Endothelial cell of umbilical vein (primary cell): ENCODE measurements around the gene UBE4B. TPM values are rescaled to one million over a fixed set of nuclear protein-coding genes. Genes with fewer than 3 reads are reported as not detected.
"Not testable (repeated sequence)": the region's sequence is repeated elsewhere in the genome, so short reads cannot be mapped to it uniquely, and the experiment has no call there.

Source experiments
- BruUV-seq: library from RNA; stranded (reverse); fragments of 400-500 nt; replicated peaks from 2 replicates; lab custom pipeline; 2021; lab: Mats Ljungman, UMichigan
- CTCF ChIA-PET: fragments of 300-600, 350-600 bp; sonication (Branson Sonifier 250); formaldehyde crosslinking; loops from one replicate; lab custom pipeline; 2021; ENCODE audit warnings: antibody characterized with exemption, inconsistent platforms; lab: Charles Lee
- POLR2A ChIA-PET: fragments of 300-600, 350-600 bp; sonication (Branson Sonifier 250); formaldehyde crosslinking; loops from one replicate; lab custom pipeline; 2021; ENCODE audit warnings: antibody characterized with exemption, inconsistent platforms; lab: Charles Lee
- DNase-seq: peaks from one replicate; pipeline ENCODE4 v3.0.0-alpha.2; 2011; ENCODE audit warnings: low read depth, low spot score
- FAIRE-seq: peaks from 2 replicates; lab custom pipeline; 2011; peaks lifted over from hg19 to GRCh38; lab: Jason Lieb, UNC
- H2AFZ ChIP-seq: 2 replicates; pipeline ENCODE4 v1.6.0; 2012; ENCODE audit warnings: low read depth, low read length, control low read depth, inconsistent platforms
- H3K27ac ChIP-seq: 2 replicates; pipeline ENCODE4 v1.5.1; 2011; ENCODE audit warnings: low read depth, mild to moderate bottlenecking, control low read depth, low read length, moderate library complexity; ENCODE audit not compliant: insufficient read depth
- H3K27me3 ChIP-seq, 2 experiments: 2 replicates each; pipeline versions ENCODE4 v1.6.0 to v1.6.1; 2011; ENCODE audit warnings: low read length in 2 of 2, mixed read lengths in 1 of 2; ENCODE audit not compliant: control insufficient read depth in 2 of 2, insufficient read depth in 2 of 2
- H3K36me3 ChIP-seq, 2 experiments: 2 replicates in 1 of 2; 3 replicates in 1 of 2; pipeline ENCODE4 v1.5.1; 2011; ENCODE audit warnings: low read length in 2 of 2, mild to moderate bottlenecking in 1 of 2, moderate library complexity in 1 of 2; ENCODE audit not compliant: control insufficient read depth in 2 of 2, insufficient read depth in 2 of 2; ENCODE audit errors: extremely low read depth in 1 of 2
- H3K4me1 ChIP-seq: 3 replicates; pipeline ENCODE4 v1.5.1; 2011; ENCODE audit warnings: mild to moderate bottlenecking, low read length; ENCODE audit not compliant: control insufficient read depth, insufficient read depth; ENCODE audit errors: extremely low read depth
- H3K4me2 ChIP-seq: 2 replicates; pipeline ENCODE4 v1.6.1; 2011; ENCODE audit warnings: low read length, control low read depth, mixed read lengths; ENCODE audit not compliant: insufficient read depth
- H3K4me3 ChIP-seq, 3 experiments: fragments of 200-600 bp in 1 of 3; sonication (generic), shearing (Covaris generic) in 1 of 3; replicated peaks in 1 of 3; 2 replicates each; pipeline ENCODE4 v1.5.1; 2011 to 2016; ENCODE audit warnings: control low read depth in 3 of 3, low read length in 3 of 3, mild to moderate bottlenecking in 2 of 3, inconsistent platforms in 1 of 3, low read depth in 1 of 3, moderate library complexity in 1 of 3; ENCODE audit not compliant: insufficient read depth in 1 of 3
- H3K79me2 ChIP-seq: 2 replicates; pipeline ENCODE4 v1.6.0; 2012; ENCODE audit warnings: low read length, inconsistent platforms; ENCODE audit not compliant: control insufficient read depth, insufficient read depth
- H3K9ac ChIP-seq: replicated peaks from 2 replicates; pipeline ENCODE3; 2011; ENCODE audit warnings: low read length, control low read depth; ENCODE audit not compliant: insufficient read depth; ENCODE audit errors: extremely low read depth
- H3K9me1 ChIP-seq: replicated peaks from 3 replicates; pipeline ENCODE4 v1.6.0; 2011; ENCODE audit warnings: mild to moderate bottlenecking, low read length; ENCODE audit not compliant: control insufficient read depth, insufficient read depth; ENCODE audit errors: extremely low read depth
- H3K9me3 ChIP-seq: replicated peaks from 2 replicates; pipeline ENCODE4 v1.5.1; 2012; ENCODE audit warnings: low read length, inconsistent platforms; ENCODE audit not compliant: control insufficient read depth, insufficient read depth
- H4K20me1 ChIP-seq: replicated peaks from 2 replicates; pipeline ENCODE3; 2011; ENCODE audit warnings: mild to moderate bottlenecking, low read length; ENCODE audit not compliant: control insufficient read depth, insufficient read depth; ENCODE audit errors: extremely low read depth
- FOS ChIP-seq: IDR thresholded peaks from 2 replicates; pipeline ENCODE4 v1.6.1; 2011; ENCODE audit warnings: mild to moderate bottlenecking, low read length, moderate library complexity, borderline replicate concordance; ENCODE audit not compliant: insufficient read depth
- GATA2 ChIP-seq: IDR thresholded peaks from 2 replicates; pipeline ENCODE4 v1.7.0; 2011; ENCODE audit warnings: low read depth, mild to moderate bottlenecking, moderate library complexity, mixed read lengths, low read length; ENCODE audit not compliant: insufficient read length, insufficient read depth
- JUN ChIP-seq: IDR thresholded peaks from 2 replicates; pipeline ENCODE4 v1.6.1; 2011; ENCODE audit warnings: borderline replicate concordance, low read depth; ENCODE audit not compliant: insufficient read length, insufficient read depth
- MYC ChIP-seq: IDR thresholded peaks from one replicate; pipeline ENCODE4 v1.6.1; 2011; ENCODE audit warnings: mild to moderate bottlenecking, low read depth, low read length
- POLR2A ChIP-seq: IDR thresholded peaks from 2 replicates; pipeline ENCODE4 v1.6.1; 2012; ENCODE audit warnings: low read depth, mild to moderate bottlenecking, control low read depth, low read length
- POLR2AphosphoS5 ChIP-seq: IDR thresholded peaks from 2 replicates; pipeline ENCODE4 v1.6.1; 2012; ENCODE audit warnings: low read depth, mild to moderate bottlenecking, control low read depth, low read length, moderate library complexity; ENCODE audit not compliant: insufficient read depth
- dilution Hi-C: fragments of 300-500 bp; cut with MboI; formaldehyde crosslinking; loops from one replicate; pipeline ENCODE4 v1.15.0; 2019; ENCODE audit warnings: low sequenced_read_pairs; ENCODE audit not compliant: extremely low pct_ligation_motif_present
- intact Hi-C: fragments of 100-400 bp; cut with micrococcal nuclease; formaldehyde crosslinking; loops from one replicate; pipeline ENCODE4 v1.10.0; 2022
- polyA plus RNA-seq, 4 experiments: library from polyadenylated mRNA; depleted of rRNA in 3 of 4; stranded (reverse) in 3 of 4; unstranded in 1 of 4; fragments of >200 nt; gene quantifications; 2 replicates each; pipeline versions ENCODE4 v1.2.1 to v1.2.3, GENCODE V29; 2011 to 2012; ENCODE audit warnings: missing spikeins in 1 of 4
- total RNA-seq: library from RNA; stranded (reverse); gene quantifications from 2 replicates; pipeline ENCODE4 v1.2.3, GENCODE V29; 2021
- TF ChIP-seq, protein P1 (sequence below): IDR thresholded peaks from 2 replicates; pipeline ENCODE4 v1.6.1; 2011; ENCODE audit not compliant: insufficient read depth, insufficient read length

Gene UBE4B
- total and polyA plus RNA-seq, 2 donors (not counting 3 experiments of a cell fraction or from before 2014, with no cell fraction given), result 17.8 to 54.5 TPM

DNA sequence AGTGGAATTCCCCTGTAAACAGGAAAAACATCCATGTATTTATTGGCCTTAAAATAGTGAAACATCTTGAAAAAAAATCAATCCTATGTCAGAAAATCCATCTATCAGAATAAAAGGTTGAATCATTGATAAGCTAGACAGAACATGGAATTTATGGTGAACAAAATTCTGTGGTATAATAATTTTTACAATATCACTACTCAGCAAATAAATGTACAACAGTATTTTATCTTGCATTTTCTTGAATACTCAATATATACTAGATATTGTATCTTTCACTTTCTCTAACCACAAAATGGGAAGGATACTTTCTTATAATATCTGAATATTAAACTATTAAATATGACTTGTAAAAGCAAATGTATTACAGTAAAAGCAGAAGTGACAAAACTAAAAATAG lies 5.7 kb upstream of the UBE4B start:
- Histone ChIP-seq H3K79me2 (no peaks in the 10 kb centered on the region), H4K20me1 (no peaks in the 10 kb centered on the region), H3K36me3 (no peaks in the 10 kb centered on the region), H2AFZ (no peak overlapping the region), H3K9me1 (no peaks in the 10 kb centered on the region), H3K27ac (no peak overlapping the region), H3K9ac (no peak overlapping the region), H3K9me3 (no peaks in the 10 kb centered on the region), H3K4me2 (no peak overlapping the region), H3K4me1 (peaks cover under 1% of the 10 kb centered on the region), H3K4me3 (no peak overlapping the region), H3K27me3 (peaks cover 0 to 3% of the 10 kb centered on the region in 2 experiments)
- no TSS peak for BruUV-seq
- dilution Hi-C loops, result no loop called here
- ChIA-PET CTCF (interaction anchor here (1.1 kb wide), 1 partner anchor 76 kb away, joined by 4 read pairs; no protein-coding TSS in a partner anchor), POLR2A (no interaction called here)
- intact Hi-C loops, result no loop called here
- DNase-seq, result no peak
- no peak for TF ChIP-seq FOS
- TF ChIP-seq, protein P1, sequence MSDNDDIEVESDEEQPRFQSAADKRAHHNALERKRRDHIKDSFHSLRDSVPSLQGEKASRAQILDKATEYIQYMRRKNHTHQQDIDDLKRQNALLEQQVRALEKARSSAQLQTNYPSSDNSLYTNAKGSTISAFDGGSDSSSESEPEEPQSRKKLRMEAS, result no peak
- TF ChIP-seq GATA2, result no peak
- TF ChIP-seq JUN, result no peak
- TF ChIP-seq MYC, result no peak
- TF ChIP-seq POLR2AphosphoS5, result no peak
- TF ChIP-seq POLR2A, result no peak
- FAIRE-seq, result no peak

DNA sequence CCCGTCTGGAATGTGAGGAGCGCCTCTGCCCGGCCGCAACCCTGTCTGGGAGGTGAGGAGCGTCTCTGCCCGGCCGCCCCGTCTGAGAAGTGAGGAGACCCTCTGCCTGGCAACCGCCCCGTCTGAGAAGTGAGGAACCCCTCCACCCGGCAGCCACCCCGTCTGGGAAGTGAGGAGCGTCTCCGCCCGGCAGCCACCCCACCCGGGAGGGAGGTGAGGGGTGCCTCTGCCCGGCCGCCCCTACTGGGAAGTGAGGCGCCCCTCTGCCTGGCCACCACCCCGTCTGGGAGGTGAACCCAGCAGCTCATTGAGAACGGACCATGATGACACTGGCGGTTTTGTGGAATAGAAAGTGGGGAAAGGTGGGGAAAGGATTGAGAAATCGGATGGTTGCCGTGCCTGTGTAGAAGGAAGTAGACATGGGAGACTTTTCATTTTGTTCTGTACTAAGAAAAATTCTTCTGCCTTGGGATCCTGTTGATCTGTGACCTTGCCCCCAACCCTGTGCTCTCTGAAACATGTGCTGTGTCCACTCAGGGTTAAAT lies 3.7 kb upstream of the UBE4B start:
- H3K9me3 ChIP-seq, BruUV-seq, H2AFZ ChIP-seq, H3K4me2 ChIP-seq, H4K20me1 ChIP-seq, H3K4me1 ChIP-seq, H3K36me3 ChIP-seq, intact Hi-C loops, H3K4me3 ChIP-seq, H3K9me1 ChIP-seq, H3K27me3 ChIP-seq, H3K9ac ChIP-seq, FAIRE-seq, DNase-seq, dilution Hi-C loops, H3K79me2 ChIP-seq, H3K27ac ChIP-seq, POLR2A ChIA-PET, CTCF ChIA-PET: not testable (repeated sequence)
